HepG2 (cell line): ENCODE results near the gene METRN. TPM values are rescaled to one million over a fixed set of nuclear protein-coding genes. Genes with fewer than 3 reads are reported as not detected.

ENCODE experiments used
- DNMT1 ChIP-seq: sonication (generic); formaldehyde crosslinking; IDR thresholded peaks from 2 replicates; pipeline ENCODE4 v1.5.1; 2020; ENCODE audit warnings: mild to moderate bottlenecking, missing genetic modification reagents
- IRF2 ChIP-seq: IDR thresholded peaks from 2 replicates; pipeline ENCODE4 v1.6.1; 2018; ENCODE audit warnings: missing genetic modification reagents, missing compliant biosample characterization
- MAZ ChIP-seq, 2 experiments: sonication (generic) in 1 of 2; formaldehyde crosslinking in 1 of 2; IDR thresholded peaks; 2 replicates each; pipeline versions ENCODE4 v1.5.0 to v1.6.1; 2012 to 2020; ENCODE audit warnings: low read depth in 2 of 2, mild to moderate bottlenecking in 2 of 2, borderline replicate concordance in 1 of 2, improper control_type of control experiment in 1 of 2, low read length in 1 of 2, missing genetic modification reagents in 1 of 2, moderate library complexity in 1 of 2
- RARA ChIP-seq: IDR thresholded peaks from 2 replicates; pipeline ENCODE4 v1.6.1; 2016; ENCODE audit warnings: missing genetic modification reagents, missing compliant biosample characterization
- RXRA ChIP-seq: sonication (generic); formaldehyde crosslinking; IDR thresholded peaks from 2 replicates; pipeline ENCODE4 v1.5.1; 2020; ENCODE audit warnings: missing genetic modification reagents
- SATB2 ChIP-seq: sonication (generic); formaldehyde crosslinking; IDR thresholded peaks from 2 replicates; pipeline ENCODE4 v1.5.0; 2020; ENCODE audit warnings: missing genetic modification reagents
- SP4 ChIP-seq: sonication (generic); formaldehyde crosslinking; IDR thresholded peaks from 2 replicates; pipeline ENCODE4 v1.8.1; 2023; ENCODE audit warnings: mild to moderate bottlenecking, missing genetic modification reagents
- XBP1 ChIP-seq: sonication (generic); formaldehyde crosslinking; IDR thresholded peaks from 2 replicates; pipeline ENCODE4 v1.5.0; 2020; ENCODE audit warnings: missing genetic modification reagents
- ZNF446 ChIP-seq: sonication (generic); formaldehyde crosslinking; IDR thresholded peaks from 2 replicates; pipeline ENCODE4 v1.5.0; 2020; ENCODE audit warnings: mild to moderate bottlenecking, missing genetic modification reagents
- ZNF83 ChIP-seq: sonication (generic); formaldehyde crosslinking; IDR thresholded peaks from 2 replicates; pipeline ENCODE4 v1.4.0; 2020; ENCODE audit warnings: missing genetic modification reagents, mild to moderate bottlenecking, borderline replicate concordance
- ZNF891 ChIP-seq: sonication (generic); formaldehyde crosslinking; IDR thresholded peaks from 2 replicates; pipeline ENCODE4 v1.5.0; 2020; ENCODE audit warnings: mild to moderate bottlenecking, missing genetic modification reagents
- polyA plus RNA-seq, 8 experiments: library from polyadenylated mRNA; depleted of rRNA in 3 of 8; stranded (reverse) in 7 of 8; unstranded in 1 of 8; fragments of >200 nt; fragmentation: Illumina TruSeq in 4 of 8; extraction: Trizol in 4 of 8; gene quantifications; 2 replicates each; pipeline versions ENCODE4 v1.2.1 to v1.2.3, GENCODE V29; 2011 to 2016; ENCODE audit warnings: low read depth in 4 of 8, missing spikeins in 1 of 8, mixed read lengths in 1 of 8; ENCODE audit not compliant: insufficient read depth in 1 of 8
- total RNA-seq, 5 experiments: library from RNA; depleted of rRNA; stranded (reverse); fragments of >200 nt; fragmentation: Illumina TruSeq; extraction: Trizol; gene quantifications; 2 replicates each; pipeline ENCODE4 v1.2.3, GENCODE V29; 2016; ENCODE audit warnings: low read depth in 1 of 5
- TF ChIP-seq, protein P1 (sequence below): IDR thresholded peaks from 2 replicates; pipeline ENCODE4 v1.6.1; 2016; ENCODE audit warnings: missing compliant biosample characterization, missing genetic modification reagents, borderline replicate concordance
- TF ChIP-seq, protein P2 (sequence below): sonication (generic); formaldehyde crosslinking; conservative IDR thresholded peaks from 2 replicates; pipeline ENCODE4 v1.8.1; 2023; ENCODE audit warnings: missing genetic modification reagents
- TF ChIP-seq, protein P3 (sequence below): sonication (generic); formaldehyde crosslinking; IDR thresholded peaks from 2 replicates; pipeline ENCODE4 v1.5.1; 2020; ENCODE audit warnings: missing genetic modification reagents, mild to moderate bottlenecking, borderline replicate concordance
- TF ChIP-seq, protein P4 (sequence below): IDR thresholded peaks from 2 replicates; pipeline ENCODE4 v1.6.1; 2012; ENCODE audit warnings: inconsistent platforms
- TF ChIP-seq, protein P5 (sequence below): IDR thresholded peaks from 2 replicates; pipeline ENCODE4 v1.6.1; 2016; ENCODE audit warnings: missing compliant biosample characterization, missing genetic modification reagents, borderline replicate concordance
- TF ChIP-seq, protein P6 (sequence below): sonication (generic); formaldehyde crosslinking; conservative IDR thresholded peaks from 2 replicates; pipeline ENCODE4 v1.4.0; 2020; ENCODE audit warnings: mild to moderate bottlenecking, missing genetic modification reagents, moderate library complexity
- TF ChIP-seq, protein P7 (sequence below): sonication (generic); formaldehyde crosslinking; IDR thresholded peaks from 2 replicates; pipeline ENCODE4 v1.4.0; 2020; ENCODE audit warnings: missing genetic modification reagents

The METRN gene
- total and polyA plus RNA-seq, 2 of the 13 experiments (the other 11 are each of a cell fraction or from before 2014, with no cell fraction given), result 25.5 to 46.1 TPM

DNA sequence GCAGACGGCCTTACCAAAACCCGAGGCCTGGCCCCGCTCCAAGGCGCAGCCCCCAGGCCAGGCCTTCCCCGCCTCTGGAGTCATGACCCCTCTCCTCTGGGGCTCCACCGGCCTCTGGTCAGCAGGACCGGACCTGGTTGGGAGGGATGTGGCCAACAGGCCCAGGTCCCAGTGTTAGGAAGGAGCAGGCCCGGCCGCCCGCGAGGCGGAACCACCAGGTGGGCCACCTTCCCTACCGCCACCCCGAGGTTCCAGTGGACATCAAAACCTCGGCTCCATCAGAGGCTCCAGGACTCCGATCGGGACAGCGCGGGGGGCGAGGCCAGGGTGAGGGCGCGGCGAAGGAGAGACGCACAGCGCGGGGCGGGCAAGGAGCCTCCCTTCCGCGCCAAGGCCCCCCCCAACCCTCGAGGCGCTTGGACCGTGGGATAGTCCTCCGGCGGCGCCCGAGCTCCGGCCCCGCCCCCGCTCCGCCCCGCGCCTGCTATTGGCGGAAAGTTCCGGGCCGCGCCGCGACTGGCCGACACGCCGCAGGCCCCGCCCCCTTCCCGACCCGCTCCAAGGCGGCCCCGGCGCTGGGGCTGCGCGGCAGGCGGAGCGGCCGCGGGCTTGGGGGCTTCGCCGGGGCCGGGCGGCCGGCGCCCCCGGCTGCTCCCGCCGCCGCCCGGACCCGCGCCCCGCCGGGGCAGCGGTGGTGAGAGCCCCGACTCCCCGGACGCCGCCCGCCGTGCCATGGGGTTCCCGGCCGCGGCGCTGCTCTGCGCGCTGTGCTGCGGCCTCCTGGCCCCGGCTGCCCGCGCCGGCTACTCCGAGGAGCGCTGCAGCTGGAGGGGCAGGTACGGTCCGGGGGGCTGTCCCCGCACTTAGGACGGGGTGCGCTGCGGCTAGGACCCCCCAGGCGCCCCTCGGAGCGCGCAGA is at the start of gene METRN (continued):
- TF ChIP-seq, protein P1, sequence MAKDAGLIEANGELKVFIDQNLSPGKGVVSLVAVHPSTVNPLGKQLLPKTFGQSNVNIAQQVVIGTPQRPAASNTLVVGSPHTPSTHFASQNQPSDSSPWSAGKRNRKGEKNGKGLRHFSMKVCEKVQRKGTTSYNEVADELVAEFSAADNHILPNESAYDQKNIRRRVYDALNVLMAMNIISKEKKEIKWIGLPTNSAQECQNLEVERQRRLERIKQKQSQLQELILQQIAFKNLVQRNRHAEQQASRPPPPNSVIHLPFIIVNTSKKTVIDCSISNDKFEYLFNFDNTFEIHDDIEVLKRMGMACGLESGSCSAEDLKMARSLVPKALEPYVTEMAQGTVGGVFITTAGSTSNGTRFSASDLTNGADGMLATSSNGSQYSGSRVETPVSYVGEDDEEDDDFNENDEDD (CRISPR knock-in tag), result peak; percentile 83
- TF ChIP-seq, protein P2, sequence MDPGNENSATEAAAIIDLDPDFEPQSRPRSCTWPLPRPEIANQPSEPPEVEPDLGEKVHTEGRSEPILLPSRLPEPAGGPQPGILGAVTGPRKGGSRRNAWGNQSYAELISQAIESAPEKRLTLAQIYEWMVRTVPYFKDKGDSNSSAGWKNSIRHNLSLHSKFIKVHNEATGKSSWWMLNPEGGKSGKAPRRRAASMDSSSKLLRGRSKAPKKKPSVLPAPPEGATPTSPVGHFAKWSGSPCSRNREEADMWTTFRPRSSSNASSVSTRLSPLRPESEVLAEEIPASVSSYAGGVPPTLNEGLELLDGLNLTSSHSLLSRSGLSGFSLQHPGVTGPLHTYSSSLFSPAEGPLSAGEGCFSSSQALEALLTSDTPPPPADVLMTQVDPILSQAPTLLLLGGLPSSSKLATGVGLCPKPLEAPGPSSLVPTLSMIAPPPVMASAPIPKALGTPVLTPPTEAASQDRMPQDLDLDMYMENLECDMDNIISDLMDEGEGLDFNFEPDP, result no peak
- no peak for TF ChIP-seq ZNF446 (CRISPR knock-in tag)
- TF ChIP-seq, protein P3, sequence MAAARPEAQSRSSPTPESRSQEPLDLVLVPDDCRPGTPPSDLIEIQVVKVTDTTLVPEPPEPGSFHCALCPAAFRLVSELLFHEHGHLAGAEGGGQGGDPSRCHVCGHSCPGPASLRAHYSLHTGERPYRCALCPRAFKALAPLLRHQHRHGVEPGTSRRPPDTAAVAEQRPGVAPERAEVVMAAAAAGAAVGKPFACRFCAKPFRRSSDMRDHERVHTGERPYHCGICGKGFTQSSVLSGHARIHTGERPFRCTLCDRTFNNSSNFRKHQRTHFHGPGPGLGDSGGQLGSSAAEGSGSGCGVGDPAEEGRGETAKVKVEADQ (CRISPR knock-in tag), result peak; percentile 62; the same call in 1 of the 2 replicates
- no peak; the same call in 1 of the 2 replicates for TF ChIP-seq ZNF891 (CRISPR knock-in tag)
- TF ChIP-seq, protein P4, sequence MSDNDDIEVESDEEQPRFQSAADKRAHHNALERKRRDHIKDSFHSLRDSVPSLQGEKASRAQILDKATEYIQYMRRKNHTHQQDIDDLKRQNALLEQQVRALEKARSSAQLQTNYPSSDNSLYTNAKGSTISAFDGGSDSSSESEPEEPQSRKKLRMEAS, result peak; percentile 56
- TF ChIP-seq, protein P5, sequence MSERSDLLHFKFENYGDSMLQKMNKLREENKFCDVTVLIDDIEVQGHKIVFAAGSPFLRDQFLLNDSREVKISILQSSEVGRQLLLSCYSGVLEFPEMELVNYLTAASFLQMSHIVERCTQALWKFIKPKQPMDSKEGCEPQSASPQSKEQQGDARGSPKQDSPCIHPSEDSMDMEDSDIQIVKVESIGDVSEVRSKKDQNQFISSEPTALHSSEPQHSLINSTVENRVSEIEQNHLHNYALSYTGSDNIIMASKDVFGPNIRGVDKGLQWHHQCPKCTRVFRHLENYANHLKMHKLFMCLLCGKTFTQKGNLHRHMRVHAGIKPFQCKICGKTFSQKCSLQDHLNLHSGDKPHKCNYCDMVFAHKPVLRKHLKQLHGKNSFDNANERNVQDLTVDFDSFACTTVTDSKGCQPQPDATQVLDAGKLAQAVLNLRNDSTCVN (CRISPR knock-in tag), result 0 out of 2 replicates have a peak, but pooled peaks have one; percentile 29
- TF ChIP-seq RXRA (CRISPR knock-in tag), result peak; percentile 56; the same call in 1 of the 2 replicates
- TF ChIP-seq, protein P6, sequence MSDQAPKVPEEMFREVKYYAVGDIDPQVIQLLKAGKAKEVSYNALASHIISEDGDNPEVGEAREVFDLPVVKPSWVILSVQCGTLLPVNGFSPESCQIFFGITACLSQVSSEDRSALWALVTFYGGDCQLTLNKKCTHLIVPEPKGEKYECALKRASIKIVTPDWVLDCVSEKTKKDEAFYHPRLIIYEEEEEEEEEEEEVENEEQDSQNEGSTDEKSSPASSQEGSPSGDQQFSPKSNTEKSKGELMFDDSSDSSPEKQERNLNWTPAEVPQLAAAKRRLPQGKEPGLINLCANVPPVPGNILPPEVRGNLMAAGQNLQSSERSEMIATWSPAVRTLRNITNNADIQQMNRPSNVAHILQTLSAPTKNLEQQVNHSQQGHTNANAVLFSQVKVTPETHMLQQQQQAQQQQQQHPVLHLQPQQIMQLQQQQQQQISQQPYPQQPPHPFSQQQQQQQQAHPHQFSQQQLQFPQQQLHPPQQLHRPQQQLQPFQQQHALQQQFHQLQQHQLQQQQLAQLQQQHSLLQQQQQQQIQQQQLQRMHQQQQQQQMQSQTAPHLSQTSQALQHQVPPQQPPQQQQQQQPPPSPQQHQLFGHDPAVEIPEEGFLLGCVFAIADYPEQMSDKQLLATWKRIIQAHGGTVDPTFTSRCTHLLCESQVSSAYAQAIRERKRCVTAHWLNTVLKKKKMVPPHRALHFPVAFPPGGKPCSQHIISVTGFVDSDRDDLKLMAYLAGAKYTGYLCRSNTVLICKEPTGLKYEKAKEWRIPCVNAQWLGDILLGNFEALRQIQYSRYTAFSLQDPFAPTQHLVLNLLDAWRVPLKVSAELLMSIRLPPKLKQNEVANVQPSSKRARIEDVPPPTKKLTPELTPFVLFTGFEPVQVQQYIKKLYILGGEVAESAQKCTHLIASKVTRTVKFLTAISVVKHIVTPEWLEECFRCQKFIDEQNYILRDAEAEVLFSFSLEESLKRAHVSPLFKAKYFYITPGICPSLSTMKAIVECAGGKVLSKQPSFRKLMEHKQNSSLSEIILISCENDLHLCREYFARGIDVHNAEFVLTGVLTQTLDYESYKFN (CRISPR knock-in tag), result no peak
- TF ChIP-seq, protein P7, sequence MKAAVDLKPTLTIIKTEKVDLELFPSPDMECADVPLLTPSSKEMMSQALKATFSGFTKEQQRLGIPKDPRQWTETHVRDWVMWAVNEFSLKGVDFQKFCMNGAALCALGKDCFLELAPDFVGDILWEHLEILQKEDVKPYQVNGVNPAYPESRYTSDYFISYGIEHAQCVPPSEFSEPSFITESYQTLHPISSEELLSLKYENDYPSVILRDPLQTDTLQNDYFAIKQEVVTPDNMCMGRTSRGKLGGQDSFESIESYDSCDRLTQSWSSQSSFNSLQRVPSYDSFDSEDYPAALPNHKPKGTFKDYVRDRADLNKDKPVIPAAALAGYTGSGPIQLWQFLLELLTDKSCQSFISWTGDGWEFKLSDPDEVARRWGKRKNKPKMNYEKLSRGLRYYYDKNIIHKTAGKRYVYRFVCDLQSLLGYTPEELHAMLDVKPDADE (CRISPR knock-in tag), result no peak
- no peak for TF ChIP-seq RARA (CRISPR knock-in tag)
- TF ChIP-seq XBP1, result no peak
- TF ChIP-seq SP4 (CRISPR knock-in tag), result peak; percentile 79
- TF ChIP-seq IRF2 (CRISPR knock-in tag), result no peak
- no peak for TF ChIP-seq SATB2
- no peak for TF ChIP-seq ZNF83 (CRISPR knock-in tag)
- TF ChIP-seq DNMT1, result no peak
- TF ChIP-seq MAZ (IDR thresholded peaks at IDR 0.05; ENCODE audit: borderline replicate concordance, low read depth, low read length), result no peak
- TF ChIP-seq MAZ (CRISPR knock-in tag; IDR thresholded peaks at IDR 0.05; ENCODE audit: low read depth), result peak; percentile 47; the same call in 1 of the 2 replicates
